Common myeloid progenitor, CD34-positive (primary cell): ENCODE results near the gene CFAP52.

Experiments
- CTCF ChIA-PET: fragments of 350-600 bp; sonication (Branson Sonifier 250); formaldehyde crosslinking; loops from one replicate; lab custom pipeline; 2021; ENCODE audit warnings: antibody characterized with exemption; lab: Charles Lee
- POLR2A ChIA-PET: fragments of 350-600 bp; sonication (Branson Sonifier 250); formaldehyde crosslinking; loops from one replicate; lab custom pipeline; 2021; ENCODE audit warnings: antibody characterized with exemption; lab: Charles Lee
- DNase-seq, 3 donors: peaks; one replicate each; pipeline versions ENCODE4 v3.0.0 to v3.0.0-alpha.2; 2013
- H3K27ac ChIP-seq, 2 experiments: 1 replicate in 1 of 2; 2 replicates in 1 of 2; pipeline ENCODE4 v1.7.0; 2013; ENCODE audit warnings: inconsistent platforms in 2 of 2, low read length in 2 of 2, mild to moderate bottlenecking in 2 of 2, low read depth in 1 of 2, moderate library complexity in 1 of 2; ENCODE audit not compliant: severe bottlenecking in 2 of 2, insufficient read depth in 1 of 2, poor library complexity in 1 of 2
- H3K27me3 ChIP-seq, 5 experiments: replicated peaks in 2 of 5; 1 replicate in 3 of 5; 2 replicates in 2 of 5; pipeline versions ENCODE4 v1.6.1 to v1.7.0; 2013; ENCODE audit warnings: low read length in 4 of 5, mild to moderate bottlenecking in 2 of 5, moderate library complexity in 2 of 5, inconsistent platforms in 1 of 5; ENCODE audit not compliant: insufficient read depth in 5 of 5, control insufficient read depth in 4 of 5
- H3K36me3 ChIP-seq, 4 experiments: 1 replicate in 2 of 4; 2 replicates in 2 of 4; pipeline versions ENCODE4 v1.6.1 to v1.7.0; 2013; ENCODE audit warnings: low read length in 3 of 4, control low read depth in 1 of 4, mild to moderate bottlenecking in 1 of 4; ENCODE audit not compliant: control insufficient read depth in 4 of 4, insufficient read depth in 4 of 4
- H3K4me1 ChIP-seq, 4 experiments: 1 replicate in 3 of 4; 2 replicates in 1 of 4; pipeline versions ENCODE4 v1.6.1 to v1.7.1; 2013; ENCODE audit warnings: low read length in 3 of 4, mild to moderate bottlenecking in 3 of 4, control low read depth in 1 of 4, inconsistent platforms in 1 of 4, moderate library complexity in 1 of 4; ENCODE audit not compliant: control insufficient read depth in 4 of 4, insufficient read depth in 4 of 4; ENCODE audit errors: control extremely low read depth in 1 of 4
- H3K4me3 ChIP-seq, 7 experiments: 1 replicate in 4 of 7; 2 replicates in 3 of 7; pipeline versions ENCODE4 v1.5.1 to v1.7.0; 2013; ENCODE audit warnings: mild to moderate bottlenecking in 7 of 7, low read length in 6 of 7, moderate library complexity in 6 of 7, inconsistent platforms in 2 of 7, low read depth in 2 of 7, control low read depth in 1 of 7; ENCODE audit not compliant: insufficient read depth in 4 of 7, control insufficient read depth in 1 of 7; ENCODE audit errors: extremely low read depth in 1 of 7
- H3K9me3 ChIP-seq, 5 experiments: 1 replicate in 4 of 5; 2 replicates in 1 of 5; pipeline versions ENCODE4 v1.6.1 to v1.7.1; 2013; ENCODE audit warnings: low read length in 4 of 5, mild to moderate bottlenecking in 2 of 5, inconsistent platforms in 1 of 5, low read depth in 1 of 5, moderate library complexity in 1 of 5; ENCODE audit not compliant: control insufficient read depth in 4 of 5, insufficient read depth in 2 of 5; ENCODE audit errors: control extremely low read depth in 1 of 5
- WGBS: methylation state at CpG from one replicate; pipeline ENCODE4 v1.1.5; 2013; ENCODE audit not compliant: insufficient coverage; 5-methylcytosine and 5-hydroxymethylcytosine counted together

CFAP52 gene

DNA sequence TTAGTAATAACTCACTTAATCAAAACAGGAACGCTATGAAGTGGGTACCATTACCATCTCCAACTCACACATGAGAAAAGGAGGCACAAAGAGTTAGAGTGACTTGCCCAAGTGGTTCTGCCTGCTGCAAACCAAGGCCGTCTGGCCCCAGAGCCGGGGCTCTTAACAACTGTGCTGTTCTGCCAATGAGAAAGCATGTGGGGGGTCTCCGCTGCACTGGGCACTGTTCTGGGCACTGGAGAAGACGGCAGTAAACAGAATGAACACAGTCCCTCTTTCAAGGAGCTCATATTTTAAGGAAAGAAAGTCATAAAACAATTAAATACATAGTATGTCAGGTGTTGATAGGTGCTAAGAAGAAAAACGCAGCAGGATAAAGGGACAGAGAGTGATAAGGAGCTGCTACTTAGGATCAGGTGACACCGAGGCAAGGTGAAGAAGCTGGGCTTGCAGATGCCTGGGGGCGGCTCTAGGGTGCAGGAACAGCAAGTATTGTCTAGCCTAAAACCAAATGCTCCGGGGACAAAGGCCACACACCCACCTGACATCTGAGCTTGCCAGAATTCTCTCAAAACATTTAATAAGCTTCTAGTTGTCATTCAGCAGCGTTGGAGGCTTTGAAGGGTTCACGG lies 7.4 kb upstream of the CFAP52 start:
- H3K4me1 ChIP-seq = peaks cover 0 to 8% (median 1%) of the 10 kb centered on the region in 4 experiments
- ChIA-PET CTCF (no interaction called here), POLR2A (no interaction called here)
- H3K36me3 ChIP-seq = peaks cover 0 to 19% (median 12%) of the 10 kb centered on the region in 4 experiments
- no peaks in the 10 kb centered on the region for H3K27me3 ChIP-seq
- no peak overlapping the region for H3K4me3 ChIP-seq
- H3K9me3 ChIP-seq = no peaks in the 10 kb centered on the region
- H3K27ac ChIP-seq = no peak overlapping the region
- 97% methylated on average over 8 of the region's 11 CpGs for WGBS
- DNase-seq = no peak

DNA sequence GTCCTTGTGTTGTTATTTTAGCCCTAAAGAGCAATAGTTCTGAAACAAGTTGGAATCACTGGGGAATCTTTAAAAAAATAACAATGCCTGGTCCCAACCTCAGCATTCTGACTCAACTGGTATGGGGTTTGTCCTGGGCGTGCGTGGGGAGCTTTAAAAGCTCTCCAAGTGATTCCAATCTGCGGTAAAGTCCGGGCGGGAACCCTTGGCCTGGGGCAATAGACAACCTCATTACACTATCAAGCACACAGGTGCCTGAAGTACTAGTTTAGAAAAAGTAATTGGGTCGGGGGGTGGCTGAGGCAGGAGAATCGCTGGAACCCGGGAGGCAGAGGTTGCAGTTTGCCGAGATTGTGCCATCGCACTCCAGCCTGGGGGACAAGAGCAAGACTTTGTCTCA lies 5.2 kb upstream of the CFAP52 start:
- CTCF ChIA-PET = no interaction called here
- Histone ChIP-seq H3K27ac (no peak overlapping the region), H3K27me3 (no peaks in the 10 kb centered on the region), H3K4me1 (peaks cover 5 to 16% (median 10%) of the 10 kb centered on the region in 4 experiments), H3K9me3 (no peaks in the 10 kb centered on the region), H3K4me3 (no peak overlapping the region), H3K36me3 (peaks cover 0 to 19% (median 12%) of the 10 kb centered on the region in 4 experiments)
- 100% methylated on average over 4 of the region's 10 CpGs for WGBS
- POLR2A ChIA-PET = interaction anchor here (0.6 kb wide), 1 partner anchor 229 kb away, joined by 3 read pairs; no protein-coding TSS in a partner anchor
- DNase-seq = no peak

DNA sequence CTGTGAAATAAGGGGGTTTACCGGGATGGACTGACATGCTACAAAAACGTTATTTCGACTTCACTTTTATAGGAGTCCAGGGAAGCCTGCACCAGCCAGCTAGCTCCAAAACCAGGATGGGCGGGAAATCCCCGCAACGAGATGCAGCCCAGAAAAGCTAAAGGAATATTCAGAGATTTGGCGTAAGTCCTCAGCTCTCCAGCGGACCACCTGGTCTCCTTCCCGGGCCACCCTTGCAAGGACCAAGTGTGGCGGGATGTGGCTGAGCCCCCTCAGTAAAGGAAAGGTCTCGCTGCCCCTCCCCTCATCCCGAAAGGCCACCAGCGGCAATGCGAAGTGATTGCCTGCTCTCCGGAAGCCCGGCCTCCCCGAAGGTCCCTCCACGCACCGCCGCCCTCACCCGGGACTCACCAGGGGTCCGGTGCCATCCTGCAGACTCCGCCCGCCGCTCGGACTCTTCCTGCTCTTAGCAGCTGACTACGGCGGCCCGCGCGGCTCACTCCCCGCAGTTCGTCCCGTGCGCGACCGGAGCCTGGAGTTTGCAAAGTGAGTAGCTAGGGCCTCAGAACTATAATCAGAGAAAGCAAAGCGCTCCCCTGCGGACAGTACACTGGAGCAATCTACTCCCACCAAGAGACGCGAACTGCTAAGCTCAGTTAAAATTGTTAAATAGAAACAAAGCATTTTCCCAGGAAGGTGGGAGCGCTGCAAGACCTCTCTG lies 901 bp upstream of the CFAP52 start, which contains the start of gene STX8:
TSS of gene STX8 (minus strand) at position 440 of the 721 bp plus-strand sequence. CDS start at position 428, 12 bp downstream.
- Histone ChIP-seq H3K4me1 (peaks cover 10 to 23% (median 16%) of the 10 kb centered on the region in 4 experiments), H3K27me3 (no peaks in the 10 kb centered on the region), H3K27ac (peak within 1 kb of the TSS in 1 of 2 experiments; percentile 58), H3K36me3 (peaks cover 0 to 2% (median 0%) of the 10 kb centered on the region in 4 experiments), H3K4me3 (peak within 1 kb of the TSS; percentile 78 to 97 (median 93)), H3K9me3 (no peaks in the 10 kb centered on the region)
- WGBS = 0% methylated on average over 22 of the region's 42 CpGs
- peak; percentile 76 to 85 (median 78) for DNase-seq
- CTCF ChIA-PET = interaction anchor here (0.8 to 4.9 kb wide), 10 partner anchors 11 to 151 kb away, joined by 3 to 29 read pairs (median 6); partner anchors contain the start of gene USP43
- POLR2A ChIA-PET = no interaction called here

DNA sequence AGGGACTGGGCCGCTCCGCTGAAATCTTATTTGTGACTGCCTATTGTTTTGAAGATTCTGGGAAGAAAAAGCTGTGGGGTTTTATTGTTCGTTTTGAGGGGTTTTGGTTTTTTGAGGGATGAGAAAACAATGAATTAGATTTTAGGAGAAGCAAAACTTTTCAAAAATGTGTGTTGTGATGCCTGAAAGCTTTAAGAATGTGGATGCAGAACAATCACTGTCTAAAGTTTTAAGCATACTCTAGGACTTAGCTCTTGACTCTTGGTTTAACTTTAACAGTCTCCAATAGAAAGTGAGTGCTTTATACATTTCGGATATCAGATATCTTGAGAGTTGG lies 899 bp downstream of the CFAP52 start:
- no peak for DNase-seq
- no peak overlapping the region for H3K27ac ChIP-seq
- no peaks in the 10 kb centered on the region for H3K36me3 ChIP-seq
- no peaks in the 10 kb centered on the region for H3K27me3 ChIP-seq
- WGBS = 12% methylated on average over 4 of the region's 4 CpGs
- H3K9me3 ChIP-seq = no peaks in the 10 kb centered on the region
- ChIA-PET POLR2A (no interaction called here), CTCF (interaction anchor here (0.7 to 4.9 kb wide), 11 partner anchors 11 to 191 kb away, joined by 3 to 29 read pairs (median 6); partner anchors contain the start of gene USP43)
- H3K4me1 ChIP-seq = peaks cover 10 to 23% (median 16%) of the 10 kb centered on the region in 4 experiments
- H3K4me3 ChIP-seq = peak overlapping the region in 3 of 7 experiments; percentile 85 to 97 (median 91)

DNA sequence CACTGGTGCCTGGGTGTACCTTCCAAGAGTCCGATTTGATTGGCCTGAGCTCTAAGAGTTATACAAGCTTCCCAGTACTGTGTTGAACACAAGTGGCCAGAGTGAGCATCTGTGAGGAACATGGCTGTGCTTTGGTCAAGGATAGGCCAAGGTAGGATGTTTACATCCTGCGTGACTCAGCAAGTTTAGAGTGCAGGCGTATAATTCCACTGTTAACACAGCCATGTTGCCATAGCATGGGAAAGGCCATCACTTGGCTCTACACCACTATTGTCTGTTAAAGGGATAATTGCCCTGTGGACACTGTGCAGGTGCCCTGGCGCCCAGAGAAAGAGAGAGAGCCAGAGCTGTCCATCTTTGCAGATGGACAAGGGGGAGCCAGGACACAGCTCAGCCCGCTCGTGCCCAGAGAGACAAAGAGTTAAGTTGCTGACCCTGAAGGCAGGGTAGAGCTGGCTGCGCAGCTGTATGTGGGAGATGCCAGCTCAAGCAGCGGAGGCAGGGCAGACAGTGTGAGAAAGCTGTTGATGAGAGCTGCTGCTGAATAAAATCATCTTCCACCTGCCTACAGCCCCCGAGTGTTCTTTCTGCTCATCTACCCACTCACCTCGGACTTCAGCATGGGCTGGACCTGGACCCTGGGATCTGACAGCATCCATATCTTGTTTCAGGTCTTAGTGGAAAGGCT lies 11.7 kb downstream of the CFAP52 start:
- Histone ChIP-seq H3K4me1 (no peaks in the 10 kb centered on the region), H3K27ac (no peak overlapping the region), H3K4me3 (no peak overlapping the region), H3K9me3 (peaks cover 0 to 6% (median 0%) of the 10 kb centered on the region in 5 experiments), H3K27me3 (no peaks in the 10 kb centered on the region), H3K36me3 (no peaks in the 10 kb centered on the region)
- DNase-seq = no peak
- ChIA-PET POLR2A (no interaction called here), CTCF (interaction anchor here (4.4 kb wide), 1 partner anchor 10 kb away, joined by 29 read pairs; the partner anchor contains the start of gene CFAP52)
- WGBS = 98% methylated on average over 10 of the region's 10 CpGs

DNA sequence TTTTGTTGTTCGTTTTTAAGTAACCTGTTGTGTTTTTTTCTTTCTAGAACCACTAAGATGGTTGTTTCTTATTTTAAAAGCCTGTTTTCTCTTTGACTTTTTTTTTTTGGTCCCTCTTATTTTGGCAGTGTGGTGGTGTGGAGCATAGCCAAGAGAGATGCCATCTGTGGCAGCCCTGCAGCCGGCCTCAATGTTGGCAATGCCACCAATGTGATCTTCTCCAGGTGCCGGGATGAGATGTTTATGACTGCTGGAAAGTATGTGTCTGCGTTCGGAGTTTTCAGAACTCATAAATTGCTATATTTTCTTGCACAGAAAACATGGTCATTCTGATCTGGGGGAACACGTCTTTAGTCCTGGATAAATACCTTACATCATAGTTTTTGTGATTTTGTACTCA lies 17.6 kb downstream of the CFAP52 start:
- Histone ChIP-seq H3K27ac (no peak overlapping the region), H3K36me3 (no peaks in the 10 kb centered on the region), H3K9me3 (no peaks in the 10 kb centered on the region), H3K4me1 (no peaks in the 10 kb centered on the region), H3K27me3 (no peaks in the 10 kb centered on the region), H3K4me3 (no peak overlapping the region)
- DNase-seq = no peak
- 100% methylated on average over 1 of the region's 6 CpGs for WGBS
- CTCF ChIA-PET = no interaction called here
- POLR2A ChIA-PET = no interaction called here
